G401.6 (cell line): ENCODE measurements around the gene ADAMTSL1.
"Not testable (repeated sequence)": the region's sequence is repeated elsewhere in the genome, so short reads cannot be mapped to it uniquely, and the experiment has no call there.

Experiments used
- FAIRE-seq: peaks from 2 replicates; lab custom pipeline; 2012; peaks lifted over from hg19 to GRCh38; lab: Jason Lieb, UNC

The ADAMTSL1 gene

DNA sequence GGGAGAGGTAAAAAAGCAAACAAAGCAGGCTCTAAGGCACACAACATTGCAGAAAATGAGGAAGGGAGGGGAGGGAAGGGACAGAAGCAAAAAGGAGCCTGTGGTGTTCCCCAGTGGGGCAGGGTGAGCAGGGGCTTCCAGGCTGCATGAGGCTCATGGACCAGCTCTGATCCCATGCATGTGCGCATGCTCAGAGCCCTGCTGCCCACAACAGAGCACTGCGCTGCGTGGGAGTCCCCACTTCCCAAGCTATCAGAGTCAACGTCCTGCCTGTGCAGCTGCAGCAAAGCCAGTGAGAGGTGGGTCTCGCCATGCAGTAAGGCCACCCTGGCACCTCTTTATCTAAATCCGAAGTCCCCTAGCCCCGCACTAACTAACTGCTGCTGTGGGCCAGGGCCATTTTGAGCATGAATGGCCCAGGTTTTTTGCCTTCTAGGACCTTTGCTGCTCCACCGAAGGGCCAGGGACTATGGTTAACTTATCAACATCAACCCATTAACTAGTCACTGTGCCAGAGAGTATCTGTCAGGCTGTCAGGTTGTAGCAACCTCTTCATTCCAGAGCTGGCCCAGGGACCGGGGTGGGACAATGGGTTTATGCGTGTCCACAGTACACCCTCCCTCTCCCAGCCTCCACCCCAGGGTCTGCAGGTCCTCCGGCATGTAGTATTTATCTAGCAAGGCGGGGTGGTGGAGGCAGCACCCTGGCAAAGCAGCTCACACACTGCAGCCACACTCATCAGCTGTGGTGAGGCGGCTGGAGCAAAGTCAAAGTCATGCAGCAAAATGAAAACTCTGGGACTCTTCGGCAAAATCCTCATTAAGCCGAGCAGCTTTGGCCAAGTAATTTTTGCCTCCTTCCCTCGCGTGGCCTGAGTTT is 435.4 kb downstream of the ADAMTSL1 start:
- no peak for FAIRE-seq

DNA sequence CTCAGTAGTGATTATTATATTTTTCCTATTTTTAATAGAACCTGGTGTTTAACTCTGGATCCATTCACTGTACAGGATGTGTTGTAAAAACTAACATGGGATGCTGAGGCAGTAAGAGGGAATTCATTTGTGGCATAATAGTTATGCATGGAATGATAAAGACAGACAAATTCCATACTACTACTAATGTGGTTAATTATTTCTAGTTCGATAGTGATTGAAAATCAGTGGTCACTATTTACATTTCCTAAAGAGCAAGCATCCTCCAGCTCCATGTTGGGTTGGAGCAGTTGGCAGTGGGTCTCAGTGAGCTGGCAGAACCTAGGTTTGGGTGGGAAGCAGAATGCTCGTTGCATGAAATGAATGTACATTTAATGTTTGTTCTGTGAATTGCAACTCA is 436.5 kb downstream of the ADAMTSL1 start:
- FAIRE-seq = no peak

DNA sequence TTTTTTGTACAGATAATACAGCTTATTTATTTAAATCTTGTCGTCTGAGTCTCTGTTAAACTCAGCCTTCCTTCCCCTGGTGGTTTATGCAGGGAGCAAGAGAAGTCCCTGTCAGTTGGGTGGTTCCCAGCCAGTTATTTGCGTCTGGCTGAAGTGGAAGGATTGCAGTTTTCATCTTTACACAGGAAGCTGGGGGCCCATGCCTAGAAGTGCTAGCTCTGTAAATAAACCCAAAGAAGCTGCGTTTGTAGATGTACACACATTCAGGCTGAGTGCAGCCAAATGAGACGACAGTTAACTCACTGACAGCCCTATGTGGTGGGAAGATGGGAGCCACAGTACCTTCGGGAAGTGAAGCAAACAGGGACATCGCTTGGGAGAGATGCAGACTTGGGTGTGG is 437.0 kb downstream of the ADAMTSL1 start:
- no peak for FAIRE-seq

DNA sequence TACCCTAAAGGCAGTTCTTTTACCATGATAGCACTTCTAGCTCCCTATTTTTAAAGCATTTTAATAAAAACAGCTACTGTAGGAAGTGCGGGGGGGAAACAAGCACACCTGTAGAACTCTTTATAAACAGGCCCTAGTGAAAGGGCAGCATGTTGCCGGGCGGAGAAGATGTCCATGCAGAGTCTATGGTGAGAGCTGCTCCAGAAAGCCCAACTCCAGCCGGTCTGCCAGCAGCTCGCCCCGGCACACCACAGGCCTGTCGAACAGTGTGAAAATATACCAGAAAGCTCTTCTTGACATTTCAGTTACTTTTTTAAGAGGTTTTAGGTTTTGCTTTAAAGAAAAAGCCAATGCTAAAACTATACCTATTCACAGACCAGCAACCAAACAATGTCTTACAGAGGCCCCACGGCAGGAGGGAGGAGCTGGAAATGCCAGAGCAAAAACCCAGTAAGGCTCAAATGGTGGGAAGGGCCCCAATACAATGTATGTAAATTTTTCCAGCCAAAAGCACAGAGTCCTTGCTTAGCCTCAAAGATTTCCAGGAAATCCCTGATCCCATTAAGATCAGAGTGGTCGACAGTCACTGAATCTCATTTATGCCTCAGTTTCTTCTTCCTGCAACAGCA is 437.9 kb downstream of the ADAMTSL1 start:
- no peak for FAIRE-seq

DNA sequence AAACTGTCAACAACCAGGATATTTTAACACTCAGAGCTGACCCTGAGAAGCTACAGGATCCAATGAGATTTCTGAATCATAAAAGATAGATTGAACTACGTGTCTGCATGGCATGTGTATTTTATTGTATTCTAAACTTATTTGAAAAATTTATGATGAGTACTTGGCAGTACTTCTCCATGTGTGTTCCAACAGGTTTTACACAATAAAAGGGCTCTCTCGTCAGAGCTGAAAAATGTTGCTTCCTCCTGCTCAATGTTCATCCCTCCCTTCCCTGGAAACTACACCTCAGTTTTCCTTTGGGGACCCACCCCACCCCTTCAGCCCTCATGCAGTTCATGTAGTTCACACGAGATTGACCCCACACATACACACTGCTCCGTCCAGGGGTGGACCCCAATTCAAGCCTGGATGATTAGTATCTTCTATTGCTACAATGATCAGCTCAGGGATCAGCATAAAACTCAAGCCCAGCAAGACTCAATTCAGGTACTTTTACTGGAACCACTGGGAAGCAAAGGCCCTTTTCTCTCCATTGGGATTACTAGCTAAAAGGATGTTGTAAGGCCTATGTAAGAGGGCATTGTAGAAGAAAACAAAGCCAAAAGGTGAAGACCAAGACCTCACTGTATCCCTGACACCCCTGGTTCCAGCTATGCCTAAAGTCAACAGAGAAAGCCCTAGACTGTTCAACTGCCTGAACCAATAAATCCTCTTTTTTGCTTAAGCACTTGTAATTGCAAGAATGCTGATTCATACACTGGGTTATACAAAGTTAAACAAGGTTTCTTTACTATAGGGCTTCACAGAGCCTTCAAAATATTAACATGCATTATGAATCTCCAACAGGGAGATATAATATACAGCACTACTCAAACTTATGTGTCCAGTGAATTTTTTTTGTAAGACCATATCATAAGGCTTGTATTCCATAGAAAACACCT is 446.5 kb downstream of the ADAMTSL1 start:
- FAIRE-seq = no peak

DNA sequence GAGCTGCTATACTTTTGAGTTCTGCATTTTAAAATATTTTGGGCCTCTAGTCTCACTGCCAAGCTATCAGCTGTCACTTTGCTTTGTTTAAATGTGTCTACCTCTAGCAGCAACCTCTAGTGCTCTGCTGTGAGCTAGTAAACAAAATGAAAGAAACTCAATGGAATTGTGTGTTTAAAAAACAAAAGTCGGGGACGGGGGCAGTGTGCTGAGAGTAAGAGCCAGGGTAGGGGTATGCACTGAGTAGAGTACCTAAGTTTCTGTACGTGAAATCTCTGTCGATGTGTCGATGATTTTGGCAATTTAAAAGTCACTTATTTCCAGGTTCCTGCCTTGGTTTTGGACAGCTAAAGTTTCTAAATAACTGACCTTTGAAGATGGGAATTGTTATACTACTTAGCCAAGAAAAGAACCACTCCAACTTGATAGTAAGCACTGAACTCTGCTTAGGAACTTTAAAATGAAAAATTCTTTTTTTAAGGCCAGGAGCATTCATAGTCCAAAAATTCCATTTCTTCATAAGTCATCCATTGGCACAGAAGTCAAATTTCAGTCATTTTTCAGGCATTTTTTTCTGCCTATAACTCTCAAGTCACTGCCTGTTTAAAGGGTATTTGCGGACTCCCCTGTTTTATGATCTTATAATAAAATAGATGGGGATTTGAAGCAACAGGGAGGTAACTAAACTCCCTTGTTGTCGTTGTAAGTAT is 447.6 kb downstream of the ADAMTSL1 start:
- FAIRE-seq = no peak

DNA sequence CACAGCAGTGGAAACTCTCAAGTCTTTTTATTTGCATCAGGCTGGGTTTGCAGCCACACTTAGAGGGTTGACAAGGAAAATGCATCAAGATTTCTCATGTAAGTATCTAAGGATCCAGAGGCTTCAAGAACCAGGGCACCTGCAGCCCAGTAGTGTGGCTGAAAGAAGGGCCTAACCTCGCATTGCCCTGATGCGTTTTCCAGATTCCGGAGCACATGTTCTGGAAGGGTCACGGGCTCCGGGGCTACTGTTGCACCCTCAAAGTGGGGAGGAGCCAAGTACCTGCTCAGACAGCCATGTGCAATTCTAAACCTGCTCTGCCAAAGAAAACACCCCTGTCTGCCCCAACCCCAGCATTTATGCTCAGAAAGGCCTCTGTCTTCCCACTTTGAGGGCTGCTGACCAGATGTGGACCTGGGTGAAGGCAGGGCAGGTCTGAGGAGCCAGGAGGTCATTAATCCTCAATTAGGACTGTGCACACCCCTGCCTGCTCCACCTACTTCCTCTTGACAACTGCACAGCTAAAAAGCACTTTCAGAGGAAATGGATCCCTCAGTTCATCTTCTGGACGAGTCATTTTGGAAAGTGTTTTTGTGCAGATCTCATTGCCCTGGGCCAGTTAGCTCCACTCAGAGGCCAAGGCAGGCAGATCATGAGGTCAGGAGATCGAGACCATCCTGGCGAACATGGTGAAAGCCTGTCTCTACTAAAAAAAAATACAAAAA is 448.4 kb downstream of the ADAMTSL1 start:
- no peak for FAIRE-seq

DNA sequence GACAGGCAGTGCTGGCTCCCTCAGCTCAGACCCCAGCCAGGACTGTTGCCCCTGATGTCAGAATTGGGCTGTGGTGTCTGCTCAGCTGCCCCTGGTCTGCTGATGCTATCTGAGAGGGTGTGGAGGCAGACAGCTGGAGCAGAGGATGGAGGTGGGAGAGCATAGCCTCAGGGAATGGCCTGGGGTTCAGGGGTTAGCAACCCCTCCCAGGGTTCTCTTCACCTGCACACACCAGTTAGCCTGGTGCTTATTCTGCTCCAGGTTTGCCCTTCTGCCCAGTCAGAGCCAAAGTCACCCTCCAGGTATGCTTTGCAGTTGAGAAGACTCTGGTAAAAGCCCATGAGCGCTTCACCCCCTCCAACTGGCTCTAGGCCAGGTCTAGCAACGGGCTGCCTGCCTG is 449.2 kb downstream of the ADAMTSL1 start:
- FAIRE-seq = no peak

DNA sequence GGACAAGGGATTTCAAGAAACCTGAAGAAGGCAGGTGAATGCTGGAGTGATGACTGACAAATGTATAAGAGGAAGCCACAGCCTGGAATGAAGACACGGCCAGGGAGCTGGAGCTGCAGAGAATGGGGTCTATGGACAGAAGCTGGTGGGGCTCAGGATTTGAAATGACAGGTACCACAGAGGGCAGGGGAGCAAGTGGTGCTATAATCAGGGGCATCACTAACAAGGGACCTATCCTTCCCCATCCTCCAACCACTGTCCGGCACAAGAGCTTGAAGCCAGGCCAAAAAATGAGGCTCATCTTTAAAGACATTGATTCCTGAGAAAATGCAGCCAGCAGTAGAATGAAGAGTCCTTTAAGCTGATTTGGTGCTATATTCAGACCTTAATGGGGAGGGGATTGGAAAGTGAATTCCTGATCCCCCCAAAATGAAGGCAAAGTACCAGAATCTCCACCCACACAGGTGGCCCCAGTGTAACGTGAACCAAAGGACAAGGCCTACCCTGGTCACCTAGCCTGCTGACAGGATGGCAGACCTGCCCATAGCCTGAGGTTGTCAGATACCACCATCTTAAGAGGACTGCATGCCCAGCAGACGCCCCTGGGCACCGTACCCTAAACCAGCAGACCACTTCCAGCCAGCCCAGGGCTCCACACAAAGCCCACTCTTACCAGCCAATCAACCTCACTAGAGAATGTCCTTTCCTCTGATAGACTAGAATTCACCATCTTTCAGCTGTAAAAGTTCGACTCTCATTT is 449.9 kb downstream of the ADAMTSL1 start:
- no peak for FAIRE-seq

DNA sequence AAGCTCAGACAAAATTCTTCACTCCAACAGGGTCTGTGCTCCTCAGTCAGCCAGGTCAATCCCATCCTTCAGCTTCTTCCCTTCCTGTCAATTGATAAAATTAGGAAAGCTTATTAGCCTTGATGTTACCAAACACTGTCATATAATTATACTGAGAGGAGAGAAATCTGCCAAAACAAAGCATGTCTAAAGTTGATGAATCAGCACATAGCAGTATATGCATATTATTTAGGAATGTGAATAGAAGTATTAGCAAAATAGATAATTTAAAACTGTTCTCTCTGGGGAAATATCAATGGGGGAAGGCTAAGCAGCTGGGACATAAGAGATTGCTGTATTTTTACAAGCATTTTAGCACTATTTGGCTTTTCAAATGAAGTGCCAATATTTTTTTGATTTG is 451.9 kb downstream of the ADAMTSL1 start:
- no peak for FAIRE-seq

DNA sequence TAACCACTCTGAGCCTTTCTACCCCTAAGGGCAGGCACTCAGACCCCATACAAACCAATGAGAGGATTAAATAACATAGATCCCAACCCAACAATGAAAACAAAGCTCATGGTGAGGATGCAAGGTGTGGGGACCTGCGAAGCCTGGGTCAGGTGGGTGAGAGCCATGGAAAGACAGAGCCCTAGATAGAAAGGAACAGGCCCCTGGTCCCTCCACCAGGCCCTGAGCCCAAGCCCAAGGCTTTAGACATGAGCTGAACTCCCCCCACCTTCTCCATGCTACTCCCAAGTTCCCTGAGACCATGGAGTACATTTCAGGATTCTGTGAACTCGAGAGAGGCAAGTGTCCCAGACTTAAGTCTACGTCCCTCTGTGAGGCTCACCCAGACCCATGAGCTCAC is 452.6 kb downstream of the ADAMTSL1 start:
- FAIRE-seq = no peak

DNA sequence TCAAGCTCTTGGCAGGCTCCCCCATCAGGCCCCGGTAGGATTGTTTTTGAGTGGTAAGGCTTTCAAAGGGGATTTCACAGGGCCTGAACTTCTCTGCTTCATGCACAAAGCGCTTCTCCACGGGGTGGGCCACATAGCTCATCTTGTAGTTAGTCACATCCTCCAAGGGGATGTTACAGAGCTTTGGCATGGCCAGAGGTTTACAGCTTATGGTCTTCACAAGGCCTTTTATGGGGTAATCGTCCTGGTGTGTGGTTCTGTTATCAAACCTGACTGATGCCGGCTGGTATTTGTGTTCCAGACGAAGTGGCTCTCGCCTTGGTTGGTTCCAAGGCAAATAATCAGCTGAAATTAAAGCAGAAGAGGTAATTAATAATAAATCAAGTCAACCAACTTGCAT is 454.8 kb downstream of the ADAMTSL1 start:
- FAIRE-seq = no peak

DNA sequence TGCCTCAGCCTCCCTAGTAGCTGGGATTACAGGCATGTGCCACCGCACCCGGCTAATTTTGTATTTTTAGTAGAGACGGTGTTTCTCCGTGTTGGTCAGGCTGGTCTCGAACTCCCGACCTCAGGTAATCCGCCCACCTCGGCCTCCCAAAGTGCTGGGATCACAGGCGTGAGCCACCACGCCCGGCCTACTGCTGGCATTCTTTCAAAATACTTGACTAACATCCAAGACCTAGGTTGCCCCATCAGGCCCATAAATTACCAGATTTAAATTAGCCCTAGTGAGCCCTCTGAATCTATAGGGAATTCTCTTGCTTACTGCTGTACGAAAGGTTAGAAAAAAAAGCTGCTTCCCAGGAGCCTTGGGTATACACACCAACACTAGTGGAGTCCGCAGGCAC is 456.7 kb downstream of the ADAMTSL1 start:
- not testable (repeated sequence) for FAIRE-seq

DNA sequence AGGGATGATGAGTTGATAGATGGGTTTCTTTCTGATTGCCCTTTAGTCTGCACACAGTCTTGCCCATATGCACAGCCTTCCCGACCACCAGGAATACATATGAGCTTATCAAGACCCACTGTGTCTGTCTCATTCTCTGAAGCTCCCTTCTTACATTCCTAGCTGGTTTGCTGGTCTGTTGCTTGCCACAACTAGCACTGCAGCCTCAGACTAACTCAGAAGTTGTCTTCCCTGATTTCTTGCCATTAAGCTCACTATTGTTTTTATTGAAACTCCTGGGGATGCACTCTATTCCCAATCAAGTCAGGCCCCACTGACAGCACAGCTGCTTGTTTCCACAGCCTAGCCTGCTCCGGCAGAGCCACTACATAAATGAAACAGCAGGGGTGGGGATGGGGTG is 461.6 kb downstream of the ADAMTSL1 start:
- no peak for FAIRE-seq

DNA sequence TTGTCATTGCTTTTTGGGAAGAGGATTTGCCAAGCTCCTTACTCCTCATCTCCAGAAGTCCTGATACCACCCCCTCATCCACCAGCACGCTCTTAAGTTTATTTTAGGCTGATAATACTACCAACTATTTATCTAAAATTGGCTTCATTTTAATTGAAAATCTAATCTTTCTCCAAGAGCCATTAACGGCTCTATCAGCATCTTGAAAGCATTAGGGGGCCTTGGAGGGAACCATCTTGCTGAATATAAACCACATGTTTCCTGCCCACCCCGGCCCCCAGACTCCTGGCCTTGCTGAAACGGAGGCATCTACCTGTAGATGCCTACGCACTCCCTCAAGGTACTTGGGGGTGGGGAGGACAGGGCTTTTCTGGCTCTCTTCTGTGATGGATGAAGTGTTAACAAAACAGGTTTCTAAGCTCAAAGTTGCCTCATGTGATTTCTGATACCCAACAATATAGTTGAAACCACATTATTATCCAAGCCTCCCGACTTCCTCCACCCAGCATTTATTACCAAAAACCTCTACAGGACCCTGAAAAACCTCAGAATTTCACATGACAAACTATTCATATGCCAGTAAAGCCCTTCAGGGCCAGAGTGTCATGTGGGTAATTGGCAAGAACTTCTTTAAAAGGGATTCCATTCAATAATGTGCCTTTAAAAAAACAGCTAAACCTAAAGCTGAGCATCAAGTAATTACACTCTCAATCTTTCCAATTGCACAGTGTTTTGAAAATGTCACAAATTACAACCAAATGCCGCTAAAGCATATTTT is 462.3 kb downstream of the ADAMTSL1 start:
- FAIRE-seq = no peak

DNA sequence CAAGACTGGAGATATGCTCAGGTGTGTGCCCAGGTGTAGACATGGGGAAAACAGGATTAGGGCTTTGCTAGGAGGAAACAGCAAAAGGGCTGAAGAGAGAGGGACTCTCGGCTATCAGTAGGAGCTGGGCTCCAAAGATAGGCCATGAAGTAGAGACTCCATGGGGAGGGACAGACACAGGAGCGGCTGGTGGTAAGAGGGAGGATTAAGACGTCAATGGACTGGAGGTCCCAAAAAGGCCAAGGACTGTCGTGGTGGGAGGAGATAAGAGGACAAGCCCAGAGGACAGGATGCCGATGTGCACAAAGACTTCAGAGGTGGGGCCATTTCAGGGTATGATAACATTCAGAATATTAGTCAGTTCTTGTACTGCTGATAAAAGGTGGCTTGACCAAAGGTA is 466.0 kb downstream of the ADAMTSL1 start:
- no peak for FAIRE-seq

DNA sequence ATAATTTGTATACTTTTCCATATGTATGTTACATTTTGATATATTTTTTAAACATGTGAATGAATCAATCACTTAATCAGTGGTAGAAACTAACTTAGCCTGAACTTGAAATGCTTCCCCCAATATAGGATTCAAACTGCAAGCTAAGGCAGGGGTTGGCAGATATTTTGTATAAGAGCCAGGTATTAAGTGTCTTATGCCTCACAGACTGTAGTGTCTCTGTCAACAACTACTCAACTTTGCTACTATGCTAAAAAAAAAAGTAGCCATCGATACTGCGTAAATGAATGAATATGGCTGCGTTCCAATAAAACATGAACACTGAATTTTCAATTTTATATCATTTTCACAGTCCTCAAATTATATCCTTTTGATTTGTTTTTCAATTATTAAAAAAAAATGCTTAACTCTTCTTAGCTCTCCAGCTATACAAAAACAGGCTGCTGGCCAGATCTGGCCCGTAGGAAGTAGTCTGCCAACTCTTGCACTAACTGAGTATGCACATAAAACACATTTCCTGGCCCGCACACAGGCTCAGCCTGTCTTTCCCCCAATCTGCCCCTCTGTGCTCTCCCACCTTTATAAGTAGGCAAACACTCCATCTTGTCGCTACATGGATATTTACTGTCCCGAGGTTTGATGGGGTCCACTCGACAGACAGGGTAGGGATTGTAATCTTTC is 467.2 kb downstream of the ADAMTSL1 start:
- no peak for FAIRE-seq

DNA sequence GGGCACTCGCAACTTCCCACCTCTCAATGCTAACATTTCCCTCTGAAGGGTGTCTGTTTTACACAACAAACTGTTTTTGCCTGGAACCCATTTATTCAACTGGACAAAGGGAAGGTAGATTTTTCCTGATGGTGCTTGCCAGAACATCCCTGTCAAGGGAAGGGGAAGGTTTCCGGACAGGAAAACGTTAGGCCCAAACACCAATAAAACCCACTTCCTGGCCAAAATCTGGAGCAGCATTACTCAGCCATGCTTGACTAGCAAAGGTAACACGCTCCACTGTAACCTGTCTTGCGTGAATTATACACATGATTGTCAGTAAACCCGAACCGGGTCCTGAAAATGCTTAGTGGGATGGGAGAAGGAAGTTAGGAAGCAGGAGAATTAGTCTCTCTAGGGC is 468.8 kb downstream of the ADAMTSL1 start:
- no peak for FAIRE-seq

DNA sequence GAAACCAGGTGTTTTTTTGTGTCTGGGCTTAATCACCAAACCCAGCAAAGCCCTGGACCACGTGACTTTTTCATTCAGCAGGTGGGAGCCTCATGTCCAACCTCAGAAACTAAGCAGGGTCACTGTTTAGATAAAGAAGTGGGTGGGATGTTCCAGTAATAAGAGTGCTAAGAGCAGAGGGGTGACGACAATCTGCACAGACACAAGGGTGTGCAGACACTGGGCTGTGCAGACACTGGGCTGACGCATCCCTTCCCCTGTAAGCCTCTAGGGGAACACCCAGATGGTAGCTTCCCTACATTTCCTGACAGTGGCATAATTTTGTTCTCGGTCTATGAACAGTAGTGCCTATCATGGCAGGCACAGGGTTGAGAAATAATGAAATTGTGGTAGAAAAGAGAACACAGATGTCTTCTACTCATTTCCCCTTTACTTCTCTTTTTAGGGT is 474.0 kb downstream of the ADAMTSL1 start:
- no peak for FAIRE-seq
